ENCODE results near the gene CNTN4. TPM values are rescaled to one million over a fixed set of nuclear protein-coding genes. Genes with fewer than 3 reads are reported as not detected.

The CNTN4 gene
- total RNA-seq, 3 donors from 2014 or later (not counting 1 experiment from before 2014, with no cell fraction given), result not detected

GRCh38 chr3:2262204-2262603 is 163.5 kb downstream of the CNTN4 start:
- no peak for ATAC-seq
- Histone ChIP-seq H3K36me3 (ENCODE audit: control insufficient read depth, insufficient read depth, low read length) (no peaks in the 10 kb centered on the region), H3K27ac (ENCODE audit: low read length) (no peak overlapping the region), H3K4me3 (ENCODE audit: low read length) (no peak overlapping the region), H3K27me3 (ENCODE audit: control insufficient read depth, insufficient read depth, low read length) (no peaks in the 10 kb centered on the region), H3K9me3 (ENCODE audit: control insufficient read depth, insufficient read depth, low read length) (no peaks in the 10 kb centered on the region), H3K4me1 (ENCODE audit: control insufficient read depth, insufficient read depth, low read length) (no peaks in the 10 kb centered on the region)
- Mint-ChIP-seq H3K27ac (no peak overlapping the region), H3K4me1 (no peaks in the 10 kb centered on the region), H3K4me3 (no peak overlapping the region), H3K9me3 (peaks cover 11 to 16% of the 10 kb centered on the region in 2 donors), H3K36me3 (peaks cover 7% of the 10 kb centered on the region), H3K27me3 (ENCODE audit: low read depth in 2 of 2) (no peaks in the 10 kb centered on the region)
- no peak for TF ChIP-seq CTCF (IDR thresholded peaks at IDR 0.05)
- no peak for DNase-seq
- 62% methylated on average over 3 of the region's 4 CpGs for WGBS (ENCODE audit: insufficient coverage)
- intact Hi-C loops (cut with micrococcal nuclease), result no loop called here

DNA sequence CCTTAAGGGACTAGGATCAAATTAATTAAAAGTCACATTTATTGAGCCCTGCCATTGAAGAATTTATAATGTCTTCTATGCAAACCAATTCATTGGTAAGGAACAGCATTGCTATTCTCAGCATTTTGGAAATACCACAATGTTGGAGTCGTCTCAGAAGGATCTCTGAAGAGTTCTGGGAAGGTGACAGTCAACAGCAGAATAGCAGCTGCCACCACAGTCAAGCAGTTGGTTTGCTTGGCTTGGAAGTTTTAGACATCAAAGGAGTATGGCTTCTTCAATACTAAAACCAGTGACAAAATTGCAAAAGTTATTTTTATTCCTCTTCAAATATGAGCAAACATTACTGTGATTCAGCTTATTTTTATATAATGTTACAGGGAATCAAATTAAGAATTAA is 167.9 kb downstream of the CNTN4 start:
- Histone ChIP-seq H3K4me1 (ENCODE audit: control insufficient read depth, insufficient read depth, low read length) (no peaks in the 10 kb centered on the region), H3K36me3 (ENCODE audit: control insufficient read depth, insufficient read depth, low read length) (no peaks in the 10 kb centered on the region), H3K27me3 (ENCODE audit: control insufficient read depth, insufficient read depth, low read length) (no peaks in the 10 kb centered on the region), H3K9me3 (ENCODE audit: control insufficient read depth, insufficient read depth, low read length) (no peaks in the 10 kb centered on the region), H3K27ac (ENCODE audit: low read length) (no peak overlapping the region), H3K4me3 (ENCODE audit: low read length) (no peak overlapping the region)
- peaks cover 7% of the 10 kb centered on the region for H3K36me3 Mint-ChIP-seq
- intact Hi-C loops (cut with micrococcal nuclease), result no loop called here
- no peak overlapping the region for H3K4me3 Mint-ChIP-seq
- H3K9me3 Mint-ChIP-seq, result peaks cover 11 to 13% of the 10 kb centered on the region in 2 donors
- no peaks in the 10 kb centered on the region for H3K4me1 Mint-ChIP-seq
- DNase-seq (no peak), ATAC-seq (no peak)
- H3K27me3 Mint-ChIP-seq (ENCODE audit: low read depth in 2 of 2), result no peaks in the 10 kb centered on the region
- TF ChIP-seq CTCF (IDR thresholded peaks at IDR 0.05), result no peak
- 81% methylated on average over 1 of the region's 1 CpG for WGBS (ENCODE audit: insufficient coverage)
- no peak overlapping the region for H3K27ac Mint-ChIP-seq

GRCh38 chr3:2268779-2269178 is 170.1 kb downstream of the CNTN4 start:
- no peak for TF ChIP-seq CTCF (IDR thresholded peaks at IDR 0.05)
- Histone ChIP-seq H3K36me3 (ENCODE audit: control insufficient read depth, insufficient read depth, low read length) (no peaks in the 10 kb centered on the region), H3K27me3 (ENCODE audit: control insufficient read depth, insufficient read depth, low read length) (no peaks in the 10 kb centered on the region), H3K27ac (ENCODE audit: low read length) (no peak overlapping the region), H3K9me3 (ENCODE audit: control insufficient read depth, insufficient read depth, low read length) (no peaks in the 10 kb centered on the region), H3K4me1 (ENCODE audit: control insufficient read depth, insufficient read depth, low read length) (no peaks in the 10 kb centered on the region), H3K4me3 (ENCODE audit: low read length) (no peak overlapping the region)
- no peak for ATAC-seq
- Mint-ChIP-seq H3K4me3 (no peak overlapping the region), H3K27me3 (ENCODE audit: low read depth in 2 of 2) (no peaks in the 10 kb centered on the region), H3K9me3 (peaks cover 4 to 11% of the 10 kb centered on the region in 2 donors), H3K4me1 (no peaks in the 10 kb centered on the region), H3K27ac (no peak overlapping the region), H3K36me3 (peaks cover 7% of the 10 kb centered on the region)
- intact Hi-C loops (cut with micrococcal nuclease), result no loop called here
- WGBS (ENCODE audit: insufficient coverage), result 61% methylated on average over 3 of the region's 3 CpGs
- no peak for DNase-seq

DNA sequence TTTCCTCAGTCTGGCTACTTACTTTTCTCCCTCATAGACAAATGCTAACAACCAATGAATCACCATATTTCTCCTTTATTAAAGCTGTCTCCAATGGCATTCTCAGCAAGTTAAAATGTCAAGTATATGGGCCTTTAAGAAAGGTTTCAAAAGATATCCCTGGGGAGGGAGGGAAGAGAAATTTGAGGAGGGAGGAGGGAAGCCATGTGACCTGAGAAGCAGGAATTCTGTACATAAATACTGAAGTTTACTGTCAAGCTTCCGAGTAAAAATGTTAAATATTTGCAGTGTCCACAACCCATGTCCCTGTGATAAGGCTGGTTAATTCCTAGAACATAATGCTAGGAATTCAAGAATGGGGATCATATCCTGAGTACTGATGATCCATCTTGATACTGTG is 175.9 kb downstream of the CNTN4 start:
- H3K27ac ChIP-seq (ENCODE audit: low read length), result no peak overlapping the region
- no peak for TF ChIP-seq CTCF (IDR thresholded peaks at IDR 0.05)
- H3K4me1 Mint-ChIP-seq, result no peaks in the 10 kb centered on the region
- DNase-seq, result no peak
- H3K27me3 Mint-ChIP-seq (ENCODE audit: low read depth in 2 of 2), result no peaks in the 10 kb centered on the region
- intact Hi-C loops (cut with micrococcal nuclease), result no loop called here
- peaks cover 8 to 11% of the 10 kb centered on the region in 2 donors for H3K9me3 Mint-ChIP-seq
- 90% methylated on average over 1 of the region's 1 CpG for WGBS (ENCODE audit: insufficient coverage)
- no peak overlapping the region for H3K27ac Mint-ChIP-seq
- H3K36me3 ChIP-seq (ENCODE audit: control insufficient read depth, insufficient read depth, low read length), result no peaks in the 10 kb centered on the region
- H3K4me1 ChIP-seq (ENCODE audit: control insufficient read depth, insufficient read depth, low read length), result no peaks in the 10 kb centered on the region
- no peak overlapping the region for H3K4me3 ChIP-seq (ENCODE audit: low read length)
- no peak for ATAC-seq
- no peaks in the 10 kb centered on the region for H3K36me3 Mint-ChIP-seq
- no peaks in the 10 kb centered on the region for H3K27me3 ChIP-seq (ENCODE audit: control insufficient read depth, insufficient read depth, low read length)
- no peaks in the 10 kb centered on the region for H3K9me3 ChIP-seq (ENCODE audit: control insufficient read depth, insufficient read depth, low read length)
- no peak overlapping the region for H3K4me3 Mint-ChIP-seq
